ENCODE results near the gene C19orf12. TPM values are rescaled to one million over a fixed set of nuclear protein-coding genes. Genes with fewer than 3 reads are reported as not detected.

The C19orf12 gene
- total RNA-seq, 1 experiment from 2014 or later: 17.5 TPM

GRCh38 chr19:29697523-29698261 is 17.4 kb downstream of the C19orf12 start:
- H3K36me3 Mint-ChIP-seq (ENCODE audit: insufficient read depth in 1 of 3, low read depth in 3 of 3): no peaks in the 10 kb centered on the region
- H2AK5ac ChIP-seq (ENCODE audit: insufficient read length, low read length): no peak overlapping the region
- peaks cover 0 to 4% of the 10 kb centered on the region in 2 experiments; a peak in 2 of 4 replicates for H3K4me1 Mint-ChIP-seq
- no peak overlapping the region for H3K27ac Mint-ChIP-seq
- H2BK5ac ChIP-seq (ENCODE audit: insufficient read length, low read length): no peak overlapping the region
- no peak for DNase-seq
- H4K91ac ChIP-seq (ENCODE audit: insufficient read length, low read depth, low read length): no peak overlapping the region
- no peak overlapping the region for H3K27ac ChIP-seq (ENCODE audit: insufficient read length, low read depth, low read length)
- no peak overlapping the region for H3T11ph ChIP-seq (ENCODE audit: low read length)
- no peak overlapping the region for H3K4me2 ChIP-seq (ENCODE audit: insufficient read depth, insufficient read length, low read length)
- no peaks in the 10 kb centered on the region for H3K23me2 ChIP-seq (ENCODE audit: insufficient read length, low read depth, low read length, poor library complexity, severe bottlenecking)
- no peak overlapping the region for H3K23ac ChIP-seq (ENCODE audit: insufficient read length, low read depth, low read length)
- H4K8ac ChIP-seq (replicated peaks; ENCODE audit: insufficient read length, low read depth, low read length): no peak overlapping the region
- no peak overlapping the region for H2AFZ ChIP-seq (ENCODE audit: low read length)
- no peak for TF ChIP-seq CTCF (conservative IDR thresholded peaks at IDR 0.05)
- H3K4me3 Mint-ChIP-seq: no peak overlapping the region
- no peak overlapping the region for H3K18ac ChIP-seq (ENCODE audit: insufficient read length, low read depth, low read length)
- no CpG with 5 or more reads among the region's 10 CpGs for WGBS (ENCODE audit: extremely low coverage, insufficient read length, low lambda C conversion rate)
- no peak overlapping the region for H2BK20ac ChIP-seq (ENCODE audit: low read depth, low read length, poor library complexity, severe bottlenecking)
- no peak overlapping the region for H3K9ac ChIP-seq (ENCODE audit: extremely low read depth, insufficient read length, low read length)
- no peak overlapping the region; the same call in 1 of the 2 replicates for H3K14ac ChIP-seq (ENCODE audit: insufficient read depth, low read length)
- H3K79me1 ChIP-seq (ENCODE audit: insufficient read depth, low read depth, low read length, poor library complexity, severe bottlenecking): no peaks in the 10 kb centered on the region
- H3K4me1 ChIP-seq (ENCODE audit: insufficient read depth, low read length): no peaks in the 10 kb centered on the region
- H2BK15ac ChIP-seq (ENCODE audit: low read depth, low read length): no peak overlapping the region
- no peak overlapping the region for H2BK120ac ChIP-seq (ENCODE audit: low read depth, low read length, poor library complexity, severe bottlenecking)
- H3K4ac ChIP-seq (ENCODE audit: low read depth, low read length): no peak overlapping the region
- no peaks in the 10 kb centered on the region for H3K27me3 ChIP-seq (ENCODE audit: insufficient read depth, low read length)
- H4K5ac ChIP-seq (ENCODE audit: insufficient read length, low read depth, low read length): no peak overlapping the region
- H3K9me3 Mint-ChIP-seq: peaks cover 6 to 7% of the 10 kb centered on the region in 2 experiments; a peak in 4 of 5 replicates
- no peak overlapping the region for H2BK12ac ChIP-seq (ENCODE audit: insufficient read length, low read depth, low read length)
- H3K79me2 ChIP-seq (ENCODE audit: insufficient read depth, low read length): no peaks in the 10 kb centered on the region
- no peaks in the 10 kb centered on the region for H4K20me1 ChIP-seq (ENCODE audit: control insufficient read depth, insufficient read depth, insufficient read length)
- no peaks in the 10 kb centered on the region for H3K9me3 ChIP-seq (ENCODE audit: control insufficient read depth, low read depth, low read length)
- H3K27me3 Mint-ChIP-seq (ENCODE audit: low read depth): no peaks in the 10 kb centered on the region
- no peak overlapping the region for H3K56ac ChIP-seq (ENCODE audit: insufficient read length, low read depth, low read length)
